SK-N-SH treated with all-trans-retinoic acid at 6 μM for 48 hours (cell line): ENCODE data around the gene PTGIS.

Experiments
- ARNTL ChIP-seq: fragments of 450-650 bp; formaldehyde crosslinking; IDR thresholded peaks from 2 replicates; pipeline ENCODE4 v1.5.0; 2020; ENCODE audit warnings: low read depth, mild to moderate bottlenecking, moderate library complexity, borderline replicate concordance
- BACH2 ChIP-seq: fragments of 250-450 bp; sonication (Bioruptor Pico); IDR thresholded peaks from 2 replicates; pipeline ENCODE4 v1.9.0; 2021; ENCODE audit warnings: mild to moderate bottlenecking, borderline replicate concordance
- ISL1 ChIP-seq: fragments of 250-450 bp; sonication (Bioruptor Pico); IDR thresholded peaks from 2 replicates; pipeline ENCODE4 v2.1.2; 2022; ENCODE audit warnings: mild to moderate bottlenecking, moderate library complexity
- OSR1 ChIP-seq: fragments of 250-450 bp; sonication (Bioruptor Pico); IDR thresholded peaks from 2 replicates; pipeline ENCODE4 v1.8.0; 2022; ENCODE audit warnings: moderate library complexity, mild to moderate bottlenecking, inconsistent platforms
- PATZ1 ChIP-seq: fragments of 250-450 bp; sonication (Bioruptor Pico); IDR thresholded peaks from 2 replicates; pipeline ENCODE4 v1.8.0; 2020; ENCODE audit warnings: mild to moderate bottlenecking, moderate library complexity, borderline replicate concordance
- POU6F1 ChIP-seq: fragments of 250-450 bp; sonication (Bioruptor Pico); IDR thresholded peaks from 2 replicates; pipeline ENCODE4 v1.8.0; 2021; ENCODE audit warnings: low read depth, mild to moderate bottlenecking, moderate library complexity, borderline replicate concordance
- PPARA ChIP-seq: fragments of 250-450 bp; sonication (Bioruptor Pico); IDR thresholded peaks from 2 replicates; pipeline ENCODE4 v1.5.0; 2020; ENCODE audit warnings: mild to moderate bottlenecking, borderline replicate concordance
- SNAI2 ChIP-seq: fragments of 250-450 bp; sonication (Bioruptor Pico); IDR thresholded peaks from 2 replicates; pipeline ENCODE4 v1.5.0; 2020; ENCODE audit warnings: mild to moderate bottlenecking, moderate library complexity
- ZFP3 ChIP-seq: fragments of 250-450 bp; sonication (Bioruptor Pico); IDR thresholded peaks from 2 replicates; pipeline ENCODE4 v1.5.0; 2020; ENCODE audit warnings: mild to moderate bottlenecking, moderate library complexity
- ZFP30 ChIP-seq: fragments of 450-650 bp; formaldehyde crosslinking; IDR thresholded peaks from 2 replicates; pipeline ENCODE4 v1.5.0; 2022; ENCODE audit warnings: mild to moderate bottlenecking, moderate library complexity
- ZNF8 ChIP-seq: fragments of 450-650 bp; formaldehyde crosslinking; IDR thresholded peaks from 2 replicates; pipeline ENCODE4 v1.5.0; 2020; ENCODE audit warnings: mild to moderate bottlenecking, moderate library complexity
- TF ChIP-seq, protein P1 (sequence below): fragments of 250-450 bp; sonication (Bioruptor Pico); IDR thresholded peaks from 2 replicates; pipeline ENCODE4 v1.5.0; 2020; ENCODE audit warnings: mild to moderate bottlenecking, moderate library complexity
- TF ChIP-seq, protein P2 (sequence below): fragments of 250-450 bp; sonication (Bioruptor Pico); IDR thresholded peaks from 2 replicates; pipeline ENCODE4 v1.5.1; 2021; ENCODE audit warnings: mild to moderate bottlenecking, moderate library complexity
- TF ChIP-seq, protein P3 (sequence below): fragments of 250-450 bp; sonication (Bioruptor Pico); IDR thresholded peaks from 2 replicates; pipeline ENCODE4 v1.5.1; 2020; ENCODE audit warnings: low read depth, mild to moderate bottlenecking, moderate library complexity

- TF ChIP-seq ZFP30 (CRISPR knock-in tag) (no peak), PATZ1 (CRISPR knock-in tag) (no peak), PPARA (CRISPR knock-in tag) (no peak), ISL1 (no peak), ZFP3 (no peak), BACH2 (CRISPR knock-in tag) (no peak), POU6F1 (CRISPR knock-in tag) (no peak), SNAI2 (CRISPR knock-in tag) (no peak), ARNTL (CRISPR knock-in tag) (no peak), OSR1 (CRISPR knock-in tag) (no peak), ZNF8 (CRISPR knock-in tag) (no peak)
- TF ChIP-seq, protein P1, sequence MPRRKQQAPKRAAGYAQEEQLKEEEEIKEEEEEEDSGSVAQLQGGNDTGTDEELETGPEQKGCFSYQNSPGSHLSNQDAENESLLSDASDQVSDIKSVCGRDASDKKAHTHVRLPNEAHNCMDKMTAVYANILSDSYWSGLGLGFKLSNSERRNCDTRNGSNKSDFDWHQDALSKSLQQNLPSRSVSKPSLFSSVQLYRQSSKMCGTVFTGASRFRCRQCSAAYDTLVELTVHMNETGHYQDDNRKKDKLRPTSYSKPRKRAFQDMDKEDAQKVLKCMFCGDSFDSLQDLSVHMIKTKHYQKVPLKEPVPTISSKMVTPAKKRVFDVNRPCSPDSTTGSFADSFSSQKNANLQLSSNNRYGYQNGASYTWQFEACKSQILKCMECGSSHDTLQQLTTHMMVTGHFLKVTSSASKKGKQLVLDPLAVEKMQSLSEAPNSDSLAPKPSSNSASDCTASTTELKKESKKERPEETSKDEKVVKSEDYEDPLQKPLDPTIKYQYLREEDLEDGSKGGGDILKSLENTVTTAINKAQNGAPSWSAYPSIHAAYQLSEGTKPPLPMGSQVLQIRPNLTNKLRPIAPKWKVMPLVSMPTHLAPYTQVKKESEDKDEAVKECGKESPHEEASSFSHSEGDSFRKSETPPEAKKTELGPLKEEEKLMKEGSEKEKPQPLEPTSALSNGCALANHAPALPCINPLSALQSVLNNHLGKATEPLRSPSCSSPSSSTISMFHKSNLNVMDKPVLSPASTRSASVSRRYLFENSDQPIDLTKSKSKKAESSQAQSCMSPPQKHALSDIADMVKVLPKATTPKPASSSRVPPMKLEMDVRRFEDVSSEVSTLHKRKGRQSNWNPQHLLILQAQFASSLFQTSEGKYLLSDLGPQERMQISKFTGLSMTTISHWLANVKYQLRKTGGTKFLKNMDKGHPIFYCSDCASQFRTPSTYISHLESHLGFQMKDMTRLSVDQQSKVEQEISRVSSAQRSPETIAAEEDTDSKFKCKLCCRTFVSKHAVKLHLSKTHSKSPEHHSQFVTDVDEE (CRISPR knock-in tag) = no peak
- TF ChIP-seq, protein P2, sequence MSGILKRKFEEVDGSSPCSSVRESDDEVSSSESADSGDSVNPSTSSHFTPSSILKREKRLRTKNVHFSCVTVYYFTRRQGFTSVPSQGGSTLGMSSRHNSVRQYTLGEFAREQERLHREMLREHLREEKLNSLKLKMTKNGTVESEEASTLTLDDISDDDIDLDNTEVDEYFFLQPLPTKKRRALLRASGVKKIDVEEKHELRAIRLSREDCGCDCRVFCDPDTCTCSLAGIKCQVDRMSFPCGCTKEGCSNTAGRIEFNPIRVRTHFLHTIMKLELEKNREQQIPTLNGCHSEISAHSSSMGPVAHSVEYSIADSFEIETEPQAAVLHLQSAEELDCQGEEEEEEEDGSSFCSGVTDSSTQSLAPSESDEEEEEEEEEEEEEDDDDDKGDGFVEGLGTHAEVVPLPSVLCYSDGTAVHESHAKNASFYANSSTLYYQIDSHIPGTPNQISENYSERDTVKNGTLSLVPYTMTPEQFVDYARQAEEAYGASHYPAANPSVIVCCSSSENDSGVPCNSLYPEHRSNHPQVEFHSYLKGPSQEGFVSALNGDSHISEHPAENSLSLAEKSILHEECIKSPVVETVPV (CRISPR knock-in tag) = no peak
- TF ChIP-seq, protein P3, sequence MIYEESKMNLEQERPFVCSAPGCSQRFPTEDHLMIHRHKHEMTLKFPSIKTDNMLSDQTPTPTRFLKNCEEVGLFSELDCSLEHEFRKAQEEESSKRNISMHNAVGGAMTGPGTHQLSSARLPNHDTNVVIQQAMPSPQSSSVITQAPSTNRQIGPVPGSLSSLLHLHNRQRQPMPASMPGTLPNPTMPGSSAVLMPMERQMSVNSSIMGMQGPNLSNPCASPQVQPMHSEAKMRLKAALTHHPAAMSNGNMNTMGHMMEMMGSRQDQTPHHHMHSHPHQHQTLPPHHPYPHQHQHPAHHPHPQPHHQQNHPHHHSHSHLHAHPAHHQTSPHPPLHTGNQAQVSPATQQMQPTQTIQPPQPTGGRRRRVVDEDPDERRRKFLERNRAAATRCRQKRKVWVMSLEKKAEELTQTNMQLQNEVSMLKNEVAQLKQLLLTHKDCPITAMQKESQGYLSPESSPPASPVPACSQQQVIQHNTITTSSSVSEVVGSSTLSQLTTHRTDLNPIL (CRISPR knock-in tag) = no peak
Observed at GRCh38 chr20:49561256-49561655, 6.7 kb downstream of the PTGIS start.
